ENCODE data around the gene SGIP1. TPM values are rescaled to one million over a fixed set of nuclear protein-coding genes. Genes with fewer than 3 reads are reported as not detected.
A peak's percentile ranks its signal among the peaks of the same experiment; 100 is the strongest.

The SGIP1 gene
- total and polyA plus RNA-seq, 2 donors (not counting 3 experiments of a cell fraction or from before 2014, with no cell fraction given), result 30.9 to 68.9 TPM

DNA sequence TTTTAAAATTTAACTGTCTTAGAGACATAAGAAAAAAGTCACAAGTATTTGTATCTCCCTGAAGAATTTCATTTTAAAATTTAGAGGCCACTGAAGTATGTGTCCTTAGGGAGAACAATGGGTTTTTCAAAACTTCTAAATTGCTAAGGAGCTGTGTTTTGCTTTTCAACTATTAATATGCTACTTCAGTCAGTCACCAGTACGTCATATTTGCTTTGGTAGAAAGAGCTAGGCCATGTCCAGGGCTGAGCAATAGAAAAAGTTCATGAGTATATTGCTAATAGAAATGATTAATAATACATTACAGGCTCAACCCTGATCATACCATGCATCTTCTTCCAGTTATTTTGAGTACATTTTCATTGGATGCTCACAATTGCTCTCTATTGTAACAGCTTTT is 1.7 kb upstream of the SGIP1 start:
- intact Hi-C loops (cut with micrococcal nuclease), result loop anchor here (2.0 to 5.0 kb wide), 3 partner anchors 183 to 195 kb away; no protein-coding TSS in a partner anchor
- POLR2A ChIA-PET, result no interaction called here
- Histone ChIP-seq H3K9me3 (replicated peaks; ENCODE audit: control insufficient read depth, insufficient read depth, low read length) (no peaks in the 10 kb centered on the region), H3K9ac (replicated peaks; ENCODE audit: extremely low read depth, insufficient read depth, low read length) (peak overlapping the region; percentile 85), H3K79me2 (ENCODE audit: control insufficient read depth, insufficient read depth, low read length) (no peaks in the 10 kb centered on the region), H3K27me3 (ENCODE audit: control insufficient read depth in 2 of 2, insufficient read depth in 2 of 2, low read length in 2 of 2) (no peaks in the 10 kb centered on the region), H2AFZ (ENCODE audit: low read depth, low read length) (peak overlapping the region; percentile 75), H3K4me2 (ENCODE audit: insufficient read depth, low read length) (peak overlapping the region; percentile 78), H3K9me1 (replicated peaks; ENCODE audit: control insufficient read depth, extremely low read depth, insufficient read depth, low read length) (no peaks in the 10 kb centered on the region), H3K36me3 (ENCODE audit: control insufficient read depth in 2 of 2, extremely low read depth in 1 of 2, insufficient read depth in 2 of 2, low read length in 2 of 2) (no peaks in the 10 kb centered on the region), H3K27ac (ENCODE audit: insufficient read depth, low read depth, low read length) (peak overlapping the region; percentile 75), H4K20me1 (replicated peaks; ENCODE audit: control insufficient read depth, extremely low read depth, insufficient read depth, low read length) (no peaks in the 10 kb centered on the region), H3K4me3 (replicated peaks in 1 of 3; ENCODE audit: insufficient read depth in 1 of 3, low read depth in 1 of 3, low read length in 3 of 3) (peak overlapping the region in 1 of 3 experiments; percentile 66), H3K4me1 (ENCODE audit: control insufficient read depth, extremely low read depth, insufficient read depth, low read length) (peaks cover 48% of the 10 kb centered on the region)
- dilution Hi-C loops (cut with MboI; ENCODE audit: extremely low pct_ligation_motif_present, low sequenced_read_pairs), result loop anchor here (25.0 kb wide), 1 partner anchor 195 kb away; no protein-coding TSS in a partner anchor
- no TSS peak for BruUV-seq (replicated peaks)
- CTCF ChIA-PET, result interaction anchor here (0.9 to 3.6 kb wide), 7 partner anchors 10 to 201 kb away, joined by 3 to 19 read pairs (median 6); no protein-coding TSS in a partner anchor
- TF ChIP-seq POLR2AphosphoS5 (IDR thresholded peaks at IDR 0.05; ENCODE audit: insufficient read depth, low read depth, low read length) (no peak), POLR2A (IDR thresholded peaks at IDR 0.05; ENCODE audit: low read depth, low read length) (no peak), EZH2 (IDR thresholded peaks at IDR 0.05; ENCODE audit: borderline replicate concordance, low read depth, low read length, severe bottlenecking) (no peak), JUN (IDR thresholded peaks at IDR 0.05; ENCODE audit: borderline replicate concordance, insufficient read depth, insufficient read length, low read depth) (no peak), GATA2 (IDR thresholded peaks at IDR 0.05; ENCODE audit: insufficient read depth, insufficient read length, low read depth, low read length) (no peak), MAX (IDR thresholded peaks at IDR 0.05; ENCODE audit: insufficient read depth, insufficient read length) (no peak)
- DNase-seq (ENCODE audit: low read depth, low spot score), result no peak
- no peak for FAIRE-seq
